ENCODE data around the gene C10orf71. TPM values are rescaled to one million over a fixed set of nuclear protein-coding genes. Genes with fewer than 3 reads are reported as not detected.

Gene C10orf71
- total RNA-seq, 1 experiment from 2014 or later: not detected

DNA sequence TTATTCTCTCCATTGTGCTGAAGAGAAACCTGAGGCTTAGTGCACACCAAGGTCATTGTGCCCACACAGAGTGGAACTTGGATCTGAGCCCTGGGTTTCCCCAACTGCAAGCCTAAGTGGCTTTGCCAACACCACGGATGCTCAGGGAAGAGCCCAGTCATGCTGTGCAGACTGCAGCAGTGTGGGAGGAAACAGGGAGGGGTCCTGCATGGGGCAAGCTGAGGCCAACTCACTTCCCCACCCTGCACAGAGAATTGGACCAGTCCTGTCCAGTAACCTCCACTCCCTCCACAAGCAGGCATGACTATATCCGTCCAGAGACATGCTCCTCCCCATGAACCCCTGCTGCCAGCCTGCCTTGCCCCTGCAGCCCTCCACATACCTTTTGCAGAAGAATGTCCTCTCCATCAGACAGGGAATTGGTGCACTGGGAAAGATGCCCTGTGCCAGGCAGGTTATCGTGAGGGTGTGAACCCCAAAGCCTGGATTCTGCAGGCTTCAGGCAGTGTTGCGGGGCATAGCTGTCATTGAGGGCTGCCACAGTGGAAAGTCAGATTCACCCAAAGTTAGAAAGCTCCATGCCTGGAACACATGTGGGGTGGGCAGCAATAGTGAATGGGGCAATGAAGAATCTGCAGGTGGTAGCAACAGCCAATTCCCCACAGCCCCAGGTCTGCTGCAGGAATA lies 52.0 kb downstream of the C10orf71 start:
- no TSS peak for BruUV-seq (replicated peaks)
- no peaks in the 10 kb centered on the region for H3K9me3 ChIP-seq
- ChIA-PET POLR2A (interaction anchor here (0.7 kb wide), 1 partner anchor 112 kb away, joined by 3 read pairs; no protein-coding TSS in a partner anchor), CTCF (no interaction called here)
- H3K36me3 ChIP-seq (ENCODE audit: control insufficient read depth, insufficient read depth, low read length): no peaks in the 10 kb centered on the region
- TF ChIP-seq, protein P1, sequence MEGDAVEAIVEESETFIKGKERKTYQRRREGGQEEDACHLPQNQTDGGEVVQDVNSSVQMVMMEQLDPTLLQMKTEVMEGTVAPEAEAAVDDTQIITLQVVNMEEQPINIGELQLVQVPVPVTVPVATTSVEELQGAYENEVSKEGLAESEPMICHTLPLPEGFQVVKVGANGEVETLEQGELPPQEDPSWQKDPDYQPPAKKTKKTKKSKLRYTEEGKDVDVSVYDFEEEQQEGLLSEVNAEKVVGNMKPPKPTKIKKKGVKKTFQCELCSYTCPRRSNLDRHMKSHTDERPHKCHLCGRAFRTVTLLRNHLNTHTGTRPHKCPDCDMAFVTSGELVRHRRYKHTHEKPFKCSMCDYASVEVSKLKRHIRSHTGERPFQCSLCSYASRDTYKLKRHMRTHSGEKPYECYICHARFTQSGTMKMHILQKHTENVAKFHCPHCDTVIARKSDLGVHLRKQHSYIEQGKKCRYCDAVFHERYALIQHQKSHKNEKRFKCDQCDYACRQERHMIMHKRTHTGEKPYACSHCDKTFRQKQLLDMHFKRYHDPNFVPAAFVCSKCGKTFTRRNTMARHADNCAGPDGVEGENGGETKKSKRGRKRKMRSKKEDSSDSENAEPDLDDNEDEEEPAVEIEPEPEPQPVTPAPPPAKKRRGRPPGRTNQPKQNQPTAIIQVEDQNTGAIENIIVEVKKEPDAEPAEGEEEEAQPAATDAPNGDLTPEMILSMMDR (IDR thresholded peaks at IDR 0.05; ENCODE audit: insufficient read depth in 1 of 2, low read depth in 1 of 2, low read length in 1 of 2, severe bottlenecking in 1 of 2, unreplicated experiment in 1 of 2): no peak
- H3K27ac Mint-ChIP-seq (ENCODE audit: unreplicated experiment): no peak overlapping the region
- H3K27me3 ChIP-seq (replicated peaks; ENCODE audit: control insufficient read depth, insufficient read depth, low read length): no peaks in the 10 kb centered on the region; the same call in 1 of the 2 replicates
- H3K4me1 Mint-ChIP-seq (ENCODE audit: low read depth, unreplicated experiment): no peaks in the 10 kb centered on the region
- no peak for DNase-seq
- no peaks in the 10 kb centered on the region for H3K9me3 Mint-ChIP-seq (ENCODE audit: unreplicated experiment)
- H3K27me3 Mint-ChIP-seq (ENCODE audit: insufficient read depth, unreplicated experiment): peaks cover 13% of the 10 kb centered on the region
- H3K4me1 ChIP-seq: no peaks in the 10 kb centered on the region
- H3K4me3 ChIP-seq (ENCODE audit: low read depth, low read length): no peak overlapping the region
- intact Hi-C loops (cut with micrococcal nuclease; ENCODE audit: unreplicated experiment): no loop called here
- no peak overlapping the region for H3K4me3 Mint-ChIP-seq (ENCODE audit: unreplicated experiment)
- H3K36me3 Mint-ChIP-seq (ENCODE audit: insufficient read depth, unreplicated experiment): no peaks in the 10 kb centered on the region

DNA sequence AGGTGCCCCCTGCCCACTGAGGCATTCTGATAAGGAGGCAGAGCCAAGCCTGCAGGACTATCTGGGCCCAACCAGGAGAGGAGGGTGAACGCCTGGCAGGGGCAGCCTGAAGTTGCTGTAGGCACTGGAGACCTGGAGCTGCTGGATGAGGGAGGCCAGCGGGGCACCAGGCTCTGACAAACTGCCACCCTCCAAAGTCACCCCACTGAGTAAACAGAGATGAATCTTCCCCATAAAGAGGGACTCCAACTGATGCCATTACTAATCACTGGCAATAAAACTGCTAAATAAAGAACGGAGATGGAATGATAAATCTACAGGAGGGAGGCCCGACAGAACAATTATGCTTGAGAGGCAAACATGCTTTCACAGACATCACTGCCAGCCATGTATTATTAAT lies 52.7 kb downstream of the C10orf71 start:
- Mint-ChIP-seq H3K4me1 (ENCODE audit: low read depth, unreplicated experiment) (no peaks in the 10 kb centered on the region), H3K4me3 (ENCODE audit: unreplicated experiment) (no peak overlapping the region), H3K27me3 (ENCODE audit: insufficient read depth, unreplicated experiment) (peaks cover 9% of the 10 kb centered on the region), H3K9me3 (ENCODE audit: unreplicated experiment) (no peaks in the 10 kb centered on the region), H3K27ac (ENCODE audit: unreplicated experiment) (no peak overlapping the region), H3K36me3 (ENCODE audit: insufficient read depth, unreplicated experiment) (no peaks in the 10 kb centered on the region)
- Histone ChIP-seq H3K36me3 (ENCODE audit: control insufficient read depth, insufficient read depth, low read length) (no peaks in the 10 kb centered on the region), H3K4me3 (ENCODE audit: low read depth, low read length) (no peak overlapping the region), H3K27me3 (replicated peaks; ENCODE audit: control insufficient read depth, insufficient read depth, low read length) (no peaks in the 10 kb centered on the region; the same call in 1 of the 2 replicates), H3K4me1 (no peaks in the 10 kb centered on the region), H3K9me3 (no peaks in the 10 kb centered on the region)
- intact Hi-C loops (cut with micrococcal nuclease; ENCODE audit: unreplicated experiment): no loop called here
- no peak for DNase-seq
- ChIA-PET POLR2A (interaction anchor here (0.7 kb wide), 1 partner anchor 113 kb away, joined by 3 read pairs; no protein-coding TSS in a partner anchor), CTCF (no interaction called here)
- no TSS peak for BruUV-seq (replicated peaks)
- TF ChIP-seq, protein P1 (IDR thresholded peaks at IDR 0.05; ENCODE audit: insufficient read depth in 1 of 2, low read depth in 1 of 2, low read length in 1 of 2, severe bottlenecking in 1 of 2, unreplicated experiment in 1 of 2): no peak

DNA sequence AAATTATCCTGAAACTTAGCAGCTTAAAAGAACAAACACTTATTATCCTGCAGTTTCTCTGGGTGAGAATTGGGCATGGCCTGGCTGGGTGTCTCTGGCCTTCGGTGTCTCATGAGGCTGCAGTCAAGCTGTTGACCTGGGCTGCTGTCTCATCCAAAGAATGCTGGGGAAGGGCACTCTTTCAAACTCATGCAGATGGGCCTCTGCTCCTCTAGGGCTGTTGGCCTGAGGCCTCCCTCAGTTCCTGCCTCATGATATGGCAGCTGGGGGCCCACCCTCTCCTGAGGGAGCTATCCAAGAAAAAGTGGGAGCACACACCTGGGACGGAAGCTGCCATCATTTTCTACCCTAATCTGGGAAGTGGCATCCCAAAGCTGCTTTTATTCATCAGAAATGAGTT lies 53.4 kb downstream of the C10orf71 start:
- BruUV-seq (replicated peaks): no TSS peak
- no peaks in the 10 kb centered on the region for H3K36me3 Mint-ChIP-seq (ENCODE audit: insufficient read depth, unreplicated experiment)
- CTCF ChIA-PET: no interaction called here

More for the DNA sequence above, 53.4 kb downstream of the C10orf71 start:
- TF ChIP-seq, protein P1 (IDR thresholded peaks at IDR 0.05; ENCODE audit: insufficient read depth in 1 of 2, low read depth in 1 of 2, low read length in 1 of 2, severe bottlenecking in 1 of 2, unreplicated experiment in 1 of 2): no peak
- Histone ChIP-seq H3K9me3 (no peaks in the 10 kb centered on the region), H3K36me3 (ENCODE audit: control insufficient read depth, insufficient read depth, low read length) (no peaks in the 10 kb centered on the region), H3K4me1 (no peaks in the 10 kb centered on the region), H3K4me3 (ENCODE audit: low read depth, low read length) (no peak overlapping the region), H3K27me3 (replicated peaks; ENCODE audit: control insufficient read depth, insufficient read depth, low read length) (no peaks in the 10 kb centered on the region; the same call in 1 of the 2 replicates)
- no peaks in the 10 kb centered on the region for H3K4me1 Mint-ChIP-seq (ENCODE audit: low read depth, unreplicated experiment)
- no peaks in the 10 kb centered on the region for H3K9me3 Mint-ChIP-seq (ENCODE audit: unreplicated experiment)
- POLR2A ChIA-PET: no interaction called here
- H3K4me3 Mint-ChIP-seq (ENCODE audit: unreplicated experiment): no peak overlapping the region
- no peak for DNase-seq
- intact Hi-C loops (cut with micrococcal nuclease; ENCODE audit: unreplicated experiment): no loop called here
- H3K27me3 Mint-ChIP-seq (ENCODE audit: insufficient read depth, unreplicated experiment): peaks cover 9% of the 10 kb centered on the region
- H3K27ac Mint-ChIP-seq (ENCODE audit: unreplicated experiment): no peak overlapping the region

Data from Caco-2 (cell line).